K562 (cell line): ENCODE results near the gene SHF. TPM values are rescaled to one million over a fixed set of nuclear protein-coding genes. Genes with fewer than 3 reads are reported as not detected.

ENCODE experiments used
- ATAC-seq: fragments of 200-7000 bp; cut with Tn5 transposase; 3 replicates; pipeline ENCODE4 v1.9.1; 2020; ENCODE audit warnings: moderate library complexity
- BruUV-seq: library from RNA; stranded (reverse); fragments of 400-500 nt; replicated peaks from 2 replicates; lab custom pipeline; 2021; lab: Mats Ljungman, UMichigan
- CTCF ChIA-PET: fragments of 300-600 bp; formaldehyde crosslinking; extraction: SDS; loops from one replicate; lab custom pipeline; 2021; ENCODE audit warnings: low intra/inter-chr PET ratio; lab: Yijun Ruan, JAX
- POLR2A ChIA-PET: fragments of 300-600, 350-650 bp; sonication (Branson Sonifier 250); formaldehyde crosslinking; extraction: SDS; loops from one replicate; lab custom pipeline; 2021; ENCODE audit warnings: antibody characterized with exemption, inconsistent platforms; lab: Yijun Ruan, JAX
- DNase-seq, 4 experiments: peaks; one replicate each; pipeline versions ENCODE4 v3.0.0 to v3.0.0-alpha.2; 2011 to 2018; ENCODE audit warnings: low spot score in 3 of 4, mixed read lengths in 3 of 4; ENCODE audit errors: extremely low read depth in 1 of 4
- FAIRE-seq: peaks from 2 replicates; lab custom pipeline; 2011; peaks lifted over from hg19 to GRCh38; lab: Jason Lieb, UNC
- H2AFZ ChIP-seq: 2 replicates; pipeline ENCODE4 v1.6.0; 2011; ENCODE audit warnings: low read depth, low read length, control low read depth, inconsistent platforms
- H3K27ac ChIP-seq: fragments of 200-600 bp; 3 replicates; pipeline ENCODE4 v1.8.0; 2011; ENCODE audit warnings: low read depth, mild to moderate bottlenecking, control low read depth, inconsistent platforms, low read length, moderate library complexity, mixed read lengths; ENCODE audit errors: extremely low read depth
- H3K27me3 ChIP-seq, 2 experiments: fragments of 300-600 bp in 1 of 2; 2 replicates in 1 of 2; 3 replicates in 1 of 2; pipeline versions ENCODE4 v1.6.0 to v1.8.0; 2011; ENCODE audit warnings: inconsistent platforms in 2 of 2, low read length in 2 of 2, mild to moderate bottlenecking in 1 of 2, mixed read lengths in 1 of 2, moderate library complexity in 1 of 2; ENCODE audit not compliant: control insufficient read depth in 2 of 2, insufficient read depth in 2 of 2
- H3K36me3 ChIP-seq: fragments of 300-600 bp; 3 replicates; pipeline ENCODE4 v1.8.0; 2011; ENCODE audit warnings: mild to moderate bottlenecking, low read length, inconsistent platforms; ENCODE audit not compliant: control insufficient read depth, insufficient read depth
- H3K4me1 ChIP-seq, 2 experiments: fragments of 200-600 bp in 1 of 2; replicated peaks in 1 of 2; 2 replicates in 1 of 2; 3 replicates in 1 of 2; pipeline versions ENCODE4 v1.5.1 to v1.8.0; 2011; ENCODE audit warnings: inconsistent platforms in 2 of 2, low read length in 2 of 2, mild to moderate bottlenecking in 1 of 2, mixed read lengths in 1 of 2, moderate library complexity in 1 of 2; ENCODE audit not compliant: control insufficient read depth in 2 of 2, insufficient read depth in 2 of 2
- H3K4me2 ChIP-seq: 2 replicates; pipeline ENCODE4 v1.6.1; 2011; ENCODE audit warnings: low read length, control low read depth, inconsistent platforms, mixed read lengths; ENCODE audit not compliant: insufficient read depth
- H3K4me3 ChIP-seq: fragments of 200-600 bp; sonication (generic), shearing (Covaris generic); 2 replicates; pipeline ENCODE4 v1.5.1; 2016; ENCODE audit warnings: control low read depth, inconsistent platforms
- H3K79me2 ChIP-seq: fragments of 200-600 bp; 3 replicates; pipeline ENCODE4 v1.8.0; 2011; ENCODE audit warnings: low read length, inconsistent platforms; ENCODE audit not compliant: control insufficient read depth, insufficient read depth
- H3K9ac ChIP-seq, 2 experiments: 2 replicates each; pipeline versions ENCODE4 v1.6.0 to v1.6.1; 2011; ENCODE audit warnings: low read depth in 2 of 2, low read length in 2 of 2, control low read depth in 1 of 2, inconsistent platforms in 1 of 2, mild to moderate bottlenecking in 1 of 2, mixed read lengths in 1 of 2; ENCODE audit not compliant: insufficient read depth in 1 of 2
- H3K9me1 ChIP-seq: one replicate; pipeline ENCODE4 v1.6.0; 2011; ENCODE audit warnings: inconsistent platforms, mild to moderate bottlenecking, low read length, moderate library complexity; ENCODE audit not compliant: control insufficient read depth, insufficient read depth
- H3K9me3 ChIP-seq: replicated peaks from 2 replicates; pipeline ENCODE4 v1.5.1; 2011; ENCODE audit warnings: low read depth, low read length, inconsistent platforms; ENCODE audit not compliant: control insufficient read depth, insufficient read depth
- H4K20me1 ChIP-seq: replicated peaks from 2 replicates; pipeline ENCODE4 v1.6.1; 2011; ENCODE audit warnings: low read length, inconsistent platforms, mixed read lengths; ENCODE audit not compliant: control insufficient read depth, insufficient read depth
- BACH1 ChIP-seq: fragments of 200-800 bp; sonication (Bioruptor generic); IDR thresholded peaks from 2 replicates; pipeline ENCODE4 v1.6.1; 2016; ENCODE audit warnings: missing genetic modification characterization, missing compliant biosample characterization
- C11orf30 ChIP-seq: fragments of 450-650 bp; IDR thresholded peaks from 2 replicates; pipeline ENCODE4 v1.6.1; 2016; ENCODE audit warnings: low read depth, mild to moderate bottlenecking
- CC2D1A ChIP-seq: fragments of 450-650 bp; IDR thresholded peaks from 2 replicates; pipeline ENCODE4 v1.6.1; 2017; ENCODE audit warnings: mild to moderate bottlenecking
- ELF1 ChIP-seq: fragments of 200-800 bp; sonication (Bioruptor generic); IDR thresholded peaks from 2 replicates; pipeline ENCODE4 v1.6.1; 2016; ENCODE audit warnings: missing genetic modification characterization, missing compliant biosample characterization
- ETS1 ChIP-seq: conservative IDR thresholded peaks from 2 replicates; pipeline ENCODE4 v1.6.1; 2011; ENCODE audit warnings: low read depth, mild to moderate bottlenecking, low read length; ENCODE audit not compliant: control insufficient read depth
- FOXP1 ChIP-seq: sonication (generic); formaldehyde crosslinking; IDR thresholded peaks from 2 replicates; pipeline ENCODE4 v1.8.0; 2022; ENCODE audit warnings: mild to moderate bottlenecking, missing genetic modification reagents
- GABPA ChIP-seq: fragments of 200-800 bp; sonication (Bioruptor generic); conservative IDR thresholded peaks from 2 replicates; pipeline ENCODE4 v1.6.1; 2016; ENCODE audit warnings: low read depth, missing genetic modification characterization, missing compliant biosample characterization
- GATAD2B ChIP-seq: fragments of 450-650 bp; IDR thresholded peaks from 2 replicates; pipeline ENCODE4 v1.6.1; 2017; ENCODE audit warnings: mild to moderate bottlenecking, borderline replicate concordance
- HNRNPK ChIP-seq: fragments of 200-400 bp; formaldehyde crosslinking; IDR thresholded peaks from one replicate; pipeline ENCODE4 v1.6.1; 2018; ENCODE audit warnings: mild to moderate bottlenecking, low read depth, low read length; ENCODE audit not compliant: poor library complexity, severe bottlenecking
- IRF2 ChIP-seq: sonication (generic); formaldehyde crosslinking; IDR thresholded peaks from 2 replicates; pipeline ENCODE4 v1.8.1; 2022; ENCODE audit warnings: mild to moderate bottlenecking, missing genetic modification reagents
- JUND ChIP-seq, 2 experiments: IDR thresholded peaks; 2 replicates in 1 of 2; 3 replicates in 1 of 2; pipeline ENCODE4 v1.6.1; 2011; ENCODE audit warnings: borderline replicate concordance in 2 of 2, low read depth in 2 of 2, low read length in 2 of 2, improper control_type of control experiment in 1 of 2, missing biosample characterization in 1 of 2, missing genetic modification characterization in 1 of 2, missing genetic modification reagents in 1 of 2
- RNF219 ChIP-seq: fragments of 250-450 bp; sonication (Bioruptor Pico); IDR thresholded peaks from 2 replicates; pipeline ENCODE4 v1.5.0; 2022; ENCODE audit warnings: mild to moderate bottlenecking
- ZHX1 ChIP-seq: fragments of 150-350 bp; conservative IDR thresholded peaks from 2 replicates; pipeline ENCODE4 v1.6.1; 2014; ENCODE audit warnings: low read length
- ZNF175 ChIP-seq: fragments of 200-800 bp; sonication (Bioruptor generic); IDR thresholded peaks from 2 replicates; pipeline ENCODE4 v1.6.1; 2016; ENCODE audit warnings: low read depth, mild to moderate bottlenecking, missing genetic modification characterization, missing compliant biosample characterization
- ZNF431 ChIP-seq: sonication (generic); formaldehyde crosslinking; IDR thresholded peaks from 2 replicates; pipeline ENCODE4 v1.8.0; 2022; ENCODE audit warnings: mild to moderate bottlenecking, missing genetic modification reagents
- WGBS: fragments of 100-300 bp; shearing (Covaris generic); methylation state at CpG from one replicate; pipeline ENCODE4 v1.1.6; 2016; ENCODE audit warnings: low coverage, mixed read lengths; ENCODE audit not compliant: insufficient coverage; ENCODE audit errors: missing lambda C conversion rate; 5-methylcytosine and 5-hydroxymethylcytosine counted together
- in situ Hi-C: fragments of 300-500 bp; cut with MboI; formaldehyde crosslinking; loops from 4 replicates; pipeline ENCODE4 v1.15.0; 2018; ENCODE audit warnings: inconsistent platforms, mixed read lengths
- intact Hi-C: fragments of 100-400 bp; cut with micrococcal nuclease; formaldehyde crosslinking; loops from 2 replicates; pipeline ENCODE4 v1.14.2; 2022
- polyA plus RNA-seq, 8 experiments: library from polyadenylated mRNA; depleted of rRNA in 4 of 8; stranded (reverse) in 5 of 8; unstranded in 3 of 8; fragments of >200 nt; fragmentation: Nextera tagmentation in 2 of 8; fragmentation: Illumina TruSeq in 1 of 8; extraction: Ambion mirVana in 2 of 8; extraction: Trizol in 1 of 8; gene quantifications; 2 replicates each; pipeline versions ENCODE4 v1.2.1 to v1.2.3, GENCODE V29; 2011 to 2014; ENCODE audit warnings: inconsistent platforms in 1 of 8, missing spikeins in 1 of 8
- total RNA-seq, 7 experiments: library from RNA; depleted of rRNA in 6 of 7; stranded (reverse); fragments of >200 nt in 6 of 7; fragmentation: Illumina TruSeq in 2 of 7; extraction: Trizol in 2 of 7; gene quantifications; 2 replicates each; pipeline versions ENCODE4 v1.2.1 to v1.2.3, GENCODE V29; 2011 to 2021; ENCODE audit warnings: low replicate concordance in 1 of 7

SHF gene
- total and polyA plus RNA-seq, 9 of the 15 experiments (the other 6 are each of a cell fraction or from before 2014, with no cell fraction given) = 0.51 to 2.2 (median 0.85) TPM; not detected in 2

- intact Hi-C loops = loop anchor here (2.0 kb wide), 1 partner anchor 204 kb away; a partner anchor contains a TSS
- peak in 1 of 4 experiments; percentile 54 for DNase-seq
- H3K4me2 ChIP-seq = peak overlapping the region; percentile 94
- no peak for TF ChIP-seq BACH1
- no peak for TF ChIP-seq ZNF175 (CRISPR knock-in tag)
- TF ChIP-seq GATAD2B = no peak
- TF ChIP-seq ELF1 (tag) = no peak
- TF ChIP-seq ZHX1 = no peak
- no peak for TF ChIP-seq HNRNPK
- TF ChIP-seq GABPA (tag) = 0 out of 2 replicates have a peak, but pooled peaks have one; percentile 7
- no peak for TF ChIP-seq IRF2
- 0 out of 2 replicates have a peak, but pooled peaks have one; percentile 4 for TF ChIP-seq CC2D1A
- no peak for TF ChIP-seq C11orf30
- no peak for TF ChIP-seq RNF219
- TF ChIP-seq ZNF431 (CRISPR knock-in tag) = no peak
- no peak for TF ChIP-seq JUND (IDR thresholded peaks at IDR 0.05; ENCODE audit: borderline replicate concordance, low read depth, low read length)
- TF ChIP-seq JUND (tag; IDR thresholded peaks at IDR 0.05; ENCODE audit: borderline replicate concordance, low read depth, low read length) = no peak
- TF ChIP-seq ETS1 = no peak
- no peak for TF ChIP-seq FOXP1 (CRISPR knock-in tag)
Measured at GRCh38 chr15:45199136-45199810, 11.5 kb upstream of the SHF start.

More at GRCh38 chr15:45199136-45199810, 11.5 kb upstream of the SHF start:
- H3K4me3 ChIP-seq = peak overlapping the region; percentile 79
- no peaks in the 10 kb centered on the region for H3K9me3 ChIP-seq
- BruUV-seq = no TSS peak
- H3K9ac ChIP-seq = peak overlapping the region; percentile 42 to 91
- under 1% methylated on average over 25 of the region's 25 CpGs for WGBS
- peaks cover 0 to 2% of the 10 kb centered on the region in 2 experiments; a peak in 2 of 5 replicates for H3K4me1 ChIP-seq
- POLR2A ChIA-PET = interaction anchor here (0.5 to 1.5 kb wide), 3 partner anchors 36 to 488 kb away, joined by 3 to 6 read pairs (median 3); partner anchors contain the start of genes B2M and BLOC1S6
- FAIRE-seq = no peak
- peak; percentile 4; the same call in 2 of the 3 replicates for ATAC-seq
- H3K9me1 ChIP-seq = no peaks in the 10 kb centered on the region
- H3K27ac ChIP-seq = peak overlapping the region; percentile 92
- H3K27me3 ChIP-seq = no peaks in the 10 kb centered on the region
- H2AFZ ChIP-seq = peak overlapping the region; percentile 87
- H3K79me2 ChIP-seq = no peaks in the 10 kb centered on the region
- no peaks in the 10 kb centered on the region for H4K20me1 ChIP-seq
- in situ Hi-C loops = loop anchor here (25.0 kb wide), 1 partner anchor 413 kb away; no protein-coding TSS in a partner anchor
- H3K36me3 ChIP-seq = no peaks in the 10 kb centered on the region
- CTCF ChIA-PET = interaction anchor here (1.6 kb wide), 1 partner anchor 259 kb away, joined by 4 read pairs; no protein-coding TSS in a partner anchor
